ENCODE measurements around the gene ZNF420.
"Not testable (repeated sequence)": the region's sequence is repeated elsewhere in the genome, so short reads cannot be mapped to it uniquely, and the experiment has no call there.

The ZNF420 gene

GRCh38 chr19:37077934-37078716 is at the start of gene ZNF420:
Gene ZNF420 (plus strand): TSS chr19:37078433. CDS start chr19:37089119, 10,686 bp downstream.
- DNase-seq (ENCODE audit: low spot score) = peak; percentile 97

GRCh38 chr19:37045140-37045539 is 33.1 kb upstream of the ZNF420 start:
- DNase-seq (ENCODE audit: low spot score) = no peak

GRCh38 chr19:37055330-37055729 is 22.9 kb upstream of the ZNF420 start:
- DNase-seq (ENCODE audit: low spot score) = no peak

DNA sequence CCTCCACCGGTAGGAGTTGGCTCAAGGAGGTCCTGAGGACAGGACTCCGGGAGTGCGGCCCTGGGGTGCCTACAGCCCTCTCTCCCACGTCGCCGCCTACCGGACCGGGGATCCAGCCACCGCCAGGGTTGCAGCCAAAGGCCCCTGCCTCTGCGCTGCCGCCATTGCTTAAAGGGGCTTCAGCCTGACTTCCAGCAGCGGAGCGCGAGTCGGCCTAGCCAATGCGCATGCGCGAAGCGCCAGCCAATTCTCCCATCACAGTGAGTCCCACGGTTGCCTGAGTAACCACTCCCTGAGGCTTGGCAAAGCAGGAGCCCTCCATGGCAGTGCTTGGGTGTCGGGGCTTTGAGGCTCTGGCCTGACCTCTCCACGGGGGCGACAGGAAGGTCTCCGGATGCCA is 21.5 kb upstream of the ZNF420 start:
- DNase-seq (ENCODE audit: low spot score) = no peak

DNA sequence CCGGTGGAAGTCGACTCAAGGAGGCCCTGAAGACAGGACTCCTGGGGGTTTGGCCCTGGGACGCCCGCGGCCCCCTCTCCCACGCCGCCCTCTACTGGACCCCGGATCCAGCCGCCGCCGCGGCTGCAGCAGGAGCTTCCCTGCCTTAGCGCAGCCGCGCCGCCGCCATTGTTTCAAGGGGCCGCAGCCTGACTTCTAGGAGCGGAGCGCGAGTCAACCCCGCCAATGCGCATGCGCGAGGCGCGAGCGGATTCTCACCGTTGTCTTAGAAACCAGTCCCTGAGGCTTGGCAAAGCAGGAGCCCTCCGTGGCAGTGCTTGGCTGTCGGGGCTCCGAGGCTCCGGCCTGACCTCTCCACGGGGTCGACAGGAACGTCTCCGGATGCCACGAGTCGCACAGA is 19.1 kb upstream of the ZNF420 start:
- DNase-seq (ENCODE audit: low spot score) = no peak

- not testable (repeated sequence) for DNase-seq (ENCODE audit: low spot score)
Measured at GRCh38 chr19:37064886-37065285, 13.3 kb upstream of the ZNF420 start.

- no peak for DNase-seq (ENCODE audit: low spot score)
Measured at GRCh38 chr19:37074111-37074510, 4.1 kb upstream of the ZNF420 start.

GRCh38 chr19:37074819-37075362 is 3.3 kb upstream of the ZNF420 start:
- DNase-seq (ENCODE audit: low spot score) = no peak

- DNase-seq (ENCODE audit: low spot score) = not testable (repeated sequence)
Measured at GRCh38 chr19:37076524-37076923, 1.7 kb upstream of the ZNF420 start.

- no peak for DNase-seq (ENCODE audit: low spot score)
Measured at GRCh38 chr19:37077501-37077933, 716 bp upstream of the ZNF420 start.

DNA sequence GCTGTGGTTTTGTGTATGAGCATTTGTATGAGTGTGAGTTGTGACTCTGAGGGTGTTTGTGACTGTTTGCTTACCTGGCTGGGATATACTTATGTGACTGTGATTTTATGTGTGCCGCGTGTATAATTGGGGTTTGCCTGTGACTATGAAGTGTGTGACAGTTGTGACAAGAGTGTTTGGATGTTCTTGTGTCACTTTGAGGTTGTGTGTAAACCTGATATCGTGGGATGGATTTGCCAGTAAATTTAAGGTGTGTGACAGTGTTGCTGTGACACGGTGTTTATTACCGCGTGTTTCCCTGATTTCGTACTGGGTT is 442 bp downstream of the ZNF420 start:
- no peak for DNase-seq (ENCODE audit: low spot score)

DNA sequence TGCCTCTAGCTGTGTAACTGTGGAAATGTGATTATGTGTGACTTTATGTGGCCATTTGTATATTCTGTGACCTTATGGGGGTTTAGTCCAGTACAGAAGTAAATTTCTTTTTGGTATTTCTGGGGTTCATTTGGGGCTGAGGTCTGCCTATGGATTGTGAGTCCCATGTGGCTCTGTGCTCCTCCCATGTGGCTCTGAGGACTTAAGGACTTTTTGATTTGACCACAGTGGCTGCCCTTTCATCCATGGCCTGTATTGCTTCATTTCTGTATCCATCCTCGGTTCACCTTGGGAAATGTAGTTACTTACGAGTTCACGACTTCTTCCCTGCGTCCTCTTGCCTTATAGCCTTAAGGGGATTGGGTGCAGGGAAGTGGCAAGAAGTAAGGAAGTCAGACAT is 1.0 kb downstream of the ZNF420 start:
- peak; percentile 2 for DNase-seq (ENCODE audit: low spot score)

DNA sequence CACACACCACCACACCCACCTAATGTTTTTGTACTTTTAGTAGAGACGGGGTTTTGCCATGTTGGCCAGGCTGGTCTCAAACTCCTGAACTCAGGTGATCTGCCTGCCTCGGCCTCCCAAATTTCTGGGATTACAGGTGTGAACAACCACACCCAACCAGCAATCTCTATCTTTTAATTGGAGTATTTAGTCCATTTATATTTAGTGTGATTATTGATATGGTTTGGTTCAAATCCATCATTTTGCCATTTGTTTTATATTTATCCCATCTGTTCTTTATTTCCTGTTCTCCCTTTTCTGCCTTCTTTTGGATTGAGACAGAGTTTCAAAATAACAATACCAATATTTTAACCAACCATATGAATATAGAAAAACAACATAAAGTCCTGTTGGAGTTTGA is 4.1 kb downstream of the ZNF420 start:
- DNase-seq (ENCODE audit: low spot score) = no peak

DNA sequence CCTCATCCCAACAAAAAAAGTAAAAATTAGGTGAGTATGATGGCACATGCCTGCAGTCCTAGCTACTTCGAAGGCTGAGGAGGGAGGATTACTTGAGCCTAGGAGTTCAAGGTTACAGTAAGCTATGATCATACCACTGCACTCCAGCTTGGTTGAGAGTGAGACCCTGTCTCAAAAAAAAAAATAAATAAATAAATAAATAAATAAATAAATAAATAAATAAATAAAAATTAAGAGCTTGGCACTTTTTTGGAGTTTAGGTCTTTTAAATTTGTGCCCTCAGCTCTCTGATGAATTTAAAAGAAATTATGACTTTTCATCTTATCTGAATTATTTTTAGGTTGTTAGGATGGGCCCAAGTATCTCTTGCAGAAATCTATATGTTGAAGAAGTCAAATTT is 8.9 kb downstream of the ZNF420 start:
- no peak for DNase-seq (ENCODE audit: low spot score)

DNA sequence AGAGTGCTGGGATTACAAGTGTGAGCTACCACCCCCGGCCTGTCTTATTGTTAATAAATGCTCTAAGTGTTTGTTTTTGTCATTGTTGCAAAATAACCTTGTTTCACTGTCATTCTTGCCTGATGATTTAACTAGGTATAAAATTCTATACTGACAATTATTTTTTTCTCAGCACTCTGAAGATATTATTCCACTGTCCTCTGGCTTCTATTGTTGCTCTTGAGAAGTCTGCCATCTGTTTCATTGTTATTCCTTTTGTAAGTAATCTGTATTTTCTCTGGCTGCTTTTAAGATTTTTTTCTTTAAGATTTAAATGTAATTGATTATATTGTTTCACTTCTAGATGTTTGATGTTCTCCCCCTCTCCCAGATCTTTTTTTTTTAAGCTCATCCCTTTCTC is 17.6 kb downstream of the ZNF420 start:
- DNase-seq (ENCODE audit: low spot score) = no peak

DNA sequence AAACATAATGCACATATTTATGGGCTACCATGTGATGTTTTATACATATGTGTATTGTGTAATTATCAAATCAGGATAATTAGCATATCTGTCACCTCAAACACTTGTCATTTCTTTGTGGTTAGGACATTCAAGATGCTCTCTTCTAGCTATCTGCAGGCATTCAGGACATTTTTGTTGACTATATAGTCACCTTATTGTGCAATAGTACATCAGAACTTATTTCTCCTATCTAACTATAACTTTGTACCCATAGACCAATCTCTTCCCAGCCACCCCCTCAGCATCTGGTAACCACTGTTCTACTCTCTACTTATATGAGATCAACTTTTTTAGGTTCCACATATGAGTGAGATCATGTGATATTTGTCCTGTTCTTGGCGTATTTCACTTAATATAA is 20.3 kb downstream of the ZNF420 start:
- DNase-seq (ENCODE audit: low spot score) = no peak

- DNase-seq (ENCODE audit: low spot score) = not testable (repeated sequence)
Measured at GRCh38 chr19:37104135-37104534, 25.9 kb downstream of the ZNF420 start.

DNA sequence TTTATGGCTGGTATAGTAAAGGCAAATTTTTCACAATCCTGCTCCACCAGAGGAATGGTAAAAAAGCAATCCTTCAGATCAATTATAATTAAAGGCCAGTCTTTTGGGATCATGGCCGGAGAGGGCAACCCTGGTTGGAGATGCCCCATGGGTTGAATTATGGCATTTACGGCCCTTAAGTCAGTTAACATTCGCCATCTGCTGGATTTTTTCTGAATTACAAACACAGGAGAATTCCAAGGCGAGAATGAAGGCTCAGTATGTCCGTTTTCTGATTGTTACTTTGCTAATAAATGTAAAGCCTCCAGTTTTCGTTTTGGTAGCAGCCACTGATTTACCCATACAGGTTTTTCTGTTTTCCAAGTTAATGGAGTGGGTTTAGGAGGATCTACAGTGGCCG is 33.5 kb downstream of the ZNF420 start:
- DNase-seq (ENCODE audit: low spot score) = not testable (repeated sequence)

GRCh38 chr19:37114001-37114400 is 35.8 kb downstream of the ZNF420 start:
- no peak for DNase-seq (ENCODE audit: low spot score)

DNA sequence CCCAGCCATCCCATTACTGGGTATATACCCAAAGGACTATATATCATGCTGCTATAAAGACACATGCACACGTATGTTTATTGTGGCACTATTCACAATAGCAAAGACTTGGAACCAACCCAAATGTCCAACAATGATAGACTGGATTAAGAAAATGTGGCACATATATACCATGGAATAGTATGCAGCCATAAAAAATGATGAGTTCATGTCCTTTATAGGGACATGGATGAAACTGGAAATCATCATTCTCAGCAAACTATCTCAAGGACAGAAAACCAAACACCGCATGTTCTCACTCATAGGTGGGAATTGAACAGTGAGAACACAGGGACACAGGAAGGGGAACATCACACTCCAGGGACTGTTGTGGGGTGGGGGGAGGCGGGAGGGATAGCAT is 43.9 kb downstream of the ZNF420 start:
- not testable (repeated sequence) for DNase-seq (ENCODE audit: low spot score)

GRCh38 chr19:37127999-37128820 is 50.0 kb downstream of the ZNF420 start:
- no peak for DNase-seq (ENCODE audit: low spot score)

DNA sequence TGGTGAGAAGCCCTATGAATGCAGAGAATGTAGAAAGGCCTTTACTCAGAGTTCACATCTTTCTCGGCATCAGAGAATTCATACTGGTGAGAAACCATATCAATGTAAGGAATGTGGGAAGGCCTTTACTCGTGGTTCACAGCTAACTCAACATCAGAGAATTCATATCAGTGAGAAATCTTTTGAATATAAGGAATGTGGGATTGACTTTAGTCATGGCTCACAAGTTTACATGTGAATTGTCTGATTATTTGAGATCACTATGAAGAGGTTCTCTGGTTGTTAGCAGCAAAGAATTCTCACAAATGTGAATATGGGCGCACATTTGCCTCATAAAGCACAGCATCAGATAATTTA is 50.6 kb downstream of the ZNF420 start:
- DNase-seq (ENCODE audit: low spot score) = no peak

GRCh38 chr19:37136111-37136510 is 57.9 kb downstream of the ZNF420 start:
- no peak for DNase-seq (ENCODE audit: low spot score)
